NCI-H2227 (cell line): Measurements from ENCODE around the gene RAD21L1.

Experiments used
- DNase-seq: peaks from one replicate; lab custom pipeline; 2025; ENCODE audit not compliant: unreplicated experiment; lab: John Stamatoyannopoulos, UW

The RAD21L1 gene

GRCh38 chr20:1293641-1294379 lies 68.0 kb downstream of the RAD21L1 start:
- no peak for DNase-seq

- no peak for DNase-seq
Measured at GRCh38 chr20:1294497-1294896, 68.7 kb downstream of the RAD21L1 start.

DNA sequence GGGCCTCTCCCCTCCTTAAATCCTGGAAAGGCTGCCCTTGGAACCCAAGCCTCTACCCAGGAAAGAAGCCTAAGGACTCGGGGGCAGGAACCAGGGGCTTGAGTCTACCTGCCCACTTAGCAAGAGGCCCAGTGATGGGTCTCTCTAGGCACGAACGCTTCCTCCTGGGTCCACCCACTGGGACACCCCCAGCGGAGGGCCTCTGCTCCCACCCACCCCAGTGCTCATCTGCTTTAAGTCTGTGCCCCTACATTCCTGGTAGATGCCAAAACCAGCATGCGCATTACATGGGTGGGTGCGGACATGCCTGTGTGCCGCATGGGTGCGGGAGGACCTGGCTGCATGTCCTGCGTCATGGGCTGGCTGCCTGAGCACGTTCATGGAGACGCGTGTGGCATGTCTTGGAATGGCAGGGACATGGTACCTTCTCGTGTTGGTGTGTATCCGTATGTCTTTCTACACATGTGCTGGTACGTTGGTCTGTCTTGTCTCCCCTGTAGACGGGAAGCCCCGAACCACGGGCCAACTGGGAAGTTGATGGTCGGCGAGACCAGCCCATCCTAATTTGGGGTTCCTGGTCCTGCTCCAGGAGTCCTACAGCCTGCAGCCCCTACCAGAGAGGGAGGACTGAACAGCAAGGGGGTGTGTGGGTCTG lies 69.6 kb downstream of the RAD21L1 start:
- DNase-seq = no peak

- no peak for DNase-seq
Measured at GRCh38 chr20:1296117-1296610, 70.3 kb downstream of the RAD21L1 start.

- DNase-seq = no peak
Measured at GRCh38 chr20:1296922-1297321, 71.1 kb downstream of the RAD21L1 start.

DNA sequence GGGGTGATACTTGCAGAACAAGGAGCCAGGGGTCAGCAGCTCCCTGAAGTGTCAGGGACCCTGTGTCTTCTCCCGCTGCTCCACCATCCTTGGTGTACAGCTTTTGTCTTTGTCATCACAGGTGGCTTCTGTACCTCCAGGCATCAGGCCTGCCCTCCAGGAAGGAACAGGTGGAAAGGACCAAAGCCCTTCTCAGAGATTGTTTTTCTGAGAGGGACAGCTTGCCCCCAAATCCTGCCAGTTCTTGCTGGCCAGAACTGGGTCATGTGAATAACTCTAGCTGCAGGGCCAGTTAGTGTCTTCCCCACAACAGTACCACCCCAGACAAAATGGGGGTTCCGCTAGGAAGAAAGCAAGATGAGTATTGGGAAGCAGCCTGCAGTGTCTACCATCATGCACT lies 71.6 kb downstream of the RAD21L1 start:
- no peak for DNase-seq

DNA sequence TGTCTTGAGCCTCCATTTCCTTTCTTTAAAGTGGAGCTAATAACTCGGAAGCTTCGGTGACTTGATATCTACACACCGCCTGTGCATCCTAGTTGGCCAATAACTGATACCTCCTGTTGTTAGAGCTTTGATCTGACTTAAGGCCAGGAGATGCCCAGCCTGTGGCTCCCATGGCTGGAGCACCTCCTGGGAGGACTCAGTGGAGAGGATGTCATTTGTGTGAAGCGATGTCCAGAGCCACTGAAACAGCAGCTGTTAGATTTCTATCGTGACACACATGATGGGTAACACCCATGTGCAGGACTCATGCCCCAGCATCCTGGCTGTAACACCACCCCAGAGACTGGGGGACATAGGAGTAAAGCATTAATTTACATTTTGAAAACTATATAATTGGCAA lies 72.3 kb downstream of the RAD21L1 start:
- no peak for DNase-seq

- DNase-seq = no peak
Measured at GRCh38 chr20:1298888-1299511, 73.2 kb downstream of the RAD21L1 start.

DNA sequence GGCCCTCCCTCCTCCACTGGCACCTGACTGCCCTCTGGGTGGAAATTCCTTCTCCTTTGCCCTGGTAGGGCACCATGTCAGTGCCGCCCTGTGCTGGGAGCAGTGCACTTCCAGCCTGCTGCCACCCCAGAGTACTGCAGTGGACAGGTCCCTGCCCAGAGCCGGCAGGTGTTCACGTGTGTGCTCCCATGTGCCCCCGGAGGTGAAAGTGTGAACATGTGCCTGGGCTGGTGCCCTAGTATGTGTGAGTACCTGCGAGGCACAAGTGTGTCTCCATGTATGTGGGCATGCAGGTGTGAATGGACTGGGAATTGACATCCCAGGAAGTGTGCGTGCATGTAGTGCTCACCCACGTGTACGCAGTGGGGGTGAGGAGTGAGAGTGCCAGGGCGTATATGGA lies 73.7 kb downstream of the RAD21L1 start:
- no peak for DNase-seq

- no peak for DNase-seq
Measured at GRCh38 chr20:1300083-1300840, 74.4 kb downstream of the RAD21L1 start.

DNA sequence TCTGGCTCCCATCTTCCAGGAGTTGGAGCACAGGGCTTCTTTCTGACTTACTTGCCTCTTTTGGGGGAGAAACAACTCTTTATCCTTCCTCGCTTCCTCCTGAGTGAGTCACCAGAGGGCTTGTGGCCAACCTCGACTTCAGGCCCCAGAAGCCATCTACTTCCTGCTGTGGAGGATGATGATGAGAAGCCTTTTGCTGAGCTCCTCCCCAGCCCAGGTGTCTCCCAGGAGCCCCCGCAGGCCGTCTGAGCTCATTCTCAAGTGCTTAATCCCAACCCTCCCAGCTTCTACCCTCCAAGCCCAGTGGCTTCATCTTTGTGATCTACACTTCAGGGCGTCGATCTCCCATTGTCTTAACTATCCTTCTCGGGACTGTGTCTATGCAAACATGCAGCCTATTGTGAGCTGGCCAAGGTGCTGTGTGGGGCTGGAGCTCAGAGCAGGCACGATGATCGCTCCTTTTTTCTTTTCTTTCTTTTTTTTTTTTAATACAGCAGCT lies 75.2 kb downstream of the RAD21L1 start:
- no peak for DNase-seq

GRCh38 chr20:1302685-1303541 lies 77.1 kb downstream of the RAD21L1 start:
- no peak for DNase-seq

DNA sequence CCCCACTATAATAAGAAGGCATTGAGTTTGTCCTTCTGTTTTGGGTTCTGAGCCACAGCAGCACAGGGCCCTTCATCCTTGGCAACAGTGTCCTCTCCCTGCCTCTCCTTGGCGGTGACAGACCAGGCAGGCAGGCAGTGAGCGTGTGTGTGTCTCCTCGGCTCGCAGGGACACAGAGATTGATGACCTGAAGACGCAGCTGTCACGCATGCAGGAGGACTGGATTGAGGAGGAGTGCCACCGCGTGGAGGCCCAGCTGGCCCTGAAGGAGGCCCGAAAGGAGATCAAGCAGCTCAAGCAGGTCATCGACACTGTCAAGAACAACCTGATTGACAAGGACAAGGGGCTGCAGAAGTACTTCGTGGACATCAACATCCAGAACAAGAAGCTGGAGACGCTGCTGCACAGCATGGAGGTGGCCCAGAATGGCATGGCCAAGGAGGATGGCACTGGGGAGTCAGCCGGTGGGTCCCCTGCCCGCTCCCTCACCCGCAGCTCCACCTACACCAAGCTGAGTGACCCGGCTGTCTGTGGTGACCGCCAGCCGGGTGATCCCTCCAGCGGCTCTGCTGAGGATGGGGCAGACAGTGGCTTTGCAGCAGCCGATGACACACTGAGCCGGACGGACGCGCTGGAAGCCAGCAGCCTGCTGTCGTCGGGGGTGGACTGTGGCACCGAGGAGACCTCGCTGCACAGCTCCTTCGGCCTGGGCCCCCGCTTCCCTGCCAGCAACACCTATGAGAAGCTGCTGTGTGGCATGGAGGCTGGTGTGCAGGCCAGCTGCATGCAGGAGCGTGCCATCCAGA lies 79.1 kb downstream of the RAD21L1 start:
- no peak for DNase-seq
